ENCODE data around the gene CHST13. TPM values are rescaled to one million over a fixed set of nuclear protein-coding genes. Genes with fewer than 3 reads are reported as not detected.

Gene CHST13
- total RNA-seq, 1 experiment from 2014 or later, result 0.52 TPM

GRCh38 chr3:126527455-126528211 is 3.7 kb downstream of the CHST13 start:
- H3K36me3 ChIP-seq (ENCODE audit: low read depth), result no peaks in the 10 kb centered on the region
- H3K4me1 ChIP-seq (replicated peaks; ENCODE audit: insufficient read depth), result no peaks in the 10 kb centered on the region
- peaks cover 34% of the 10 kb centered on the region for H3K27me3 ChIP-seq (ENCODE audit: insufficient read depth, low read depth)
- H4K20me1 ChIP-seq (ENCODE audit: insufficient read depth), result no peaks in the 10 kb centered on the region
- POLR2A ChIA-PET (ENCODE audit: unreplicated experiment), result no interaction called here
- TF ChIP-seq, protein P1, sequence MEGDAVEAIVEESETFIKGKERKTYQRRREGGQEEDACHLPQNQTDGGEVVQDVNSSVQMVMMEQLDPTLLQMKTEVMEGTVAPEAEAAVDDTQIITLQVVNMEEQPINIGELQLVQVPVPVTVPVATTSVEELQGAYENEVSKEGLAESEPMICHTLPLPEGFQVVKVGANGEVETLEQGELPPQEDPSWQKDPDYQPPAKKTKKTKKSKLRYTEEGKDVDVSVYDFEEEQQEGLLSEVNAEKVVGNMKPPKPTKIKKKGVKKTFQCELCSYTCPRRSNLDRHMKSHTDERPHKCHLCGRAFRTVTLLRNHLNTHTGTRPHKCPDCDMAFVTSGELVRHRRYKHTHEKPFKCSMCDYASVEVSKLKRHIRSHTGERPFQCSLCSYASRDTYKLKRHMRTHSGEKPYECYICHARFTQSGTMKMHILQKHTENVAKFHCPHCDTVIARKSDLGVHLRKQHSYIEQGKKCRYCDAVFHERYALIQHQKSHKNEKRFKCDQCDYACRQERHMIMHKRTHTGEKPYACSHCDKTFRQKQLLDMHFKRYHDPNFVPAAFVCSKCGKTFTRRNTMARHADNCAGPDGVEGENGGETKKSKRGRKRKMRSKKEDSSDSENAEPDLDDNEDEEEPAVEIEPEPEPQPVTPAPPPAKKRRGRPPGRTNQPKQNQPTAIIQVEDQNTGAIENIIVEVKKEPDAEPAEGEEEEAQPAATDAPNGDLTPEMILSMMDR (conservative IDR thresholded peaks at IDR 0.05), result no peak
- no peak for TF ChIP-seq EZH2 (IDR thresholded peaks at IDR 0.05; ENCODE audit: low read depth)
- intact Hi-C loops (cut with micrococcal nuclease; ENCODE audit: unreplicated experiment), result no loop called here
- H3K9me2 ChIP-seq (ENCODE audit: insufficient read depth), result no peaks in the 10 kb centered on the region
- CTCF ChIA-PET, result no interaction called here
- H2AFZ ChIP-seq, result no peak overlapping the region
- H3K4me2 ChIP-seq, result no peak overlapping the region
- no peak overlapping the region for H3K4me3 ChIP-seq
- H3K27ac ChIP-seq, result no peak overlapping the region
- no TSS peak for BruUV-seq (replicated peaks)
- H3K9me3 ChIP-seq (ENCODE audit: insufficient read depth, low read depth), result no peaks in the 10 kb centered on the region
- no peak for DNase-seq
- no peaks in the 10 kb centered on the region for H3K79me2 ChIP-seq (ENCODE audit: low read depth)
- no peaks in the 10 kb centered on the region for H3F3A ChIP-seq (ENCODE audit: insufficient read depth, low read depth)

GRCh38 chr3:126528419-126528799 is 4.5 kb downstream of the CHST13 start:
- H3K9me3 ChIP-seq (ENCODE audit: insufficient read depth, low read depth), result no peaks in the 10 kb centered on the region
- no peaks in the 10 kb centered on the region for H3K9me2 ChIP-seq (ENCODE audit: insufficient read depth)
- H3K36me3 ChIP-seq (ENCODE audit: low read depth), result no peaks in the 10 kb centered on the region
- no peak for TF ChIP-seq EZH2 (IDR thresholded peaks at IDR 0.05; ENCODE audit: low read depth)
- TF ChIP-seq, protein P1 (conservative IDR thresholded peaks at IDR 0.05), result no peak
- no peak for DNase-seq
- no peak overlapping the region for H3K27ac ChIP-seq
- no peaks in the 10 kb centered on the region for H3K4me1 ChIP-seq (replicated peaks; ENCODE audit: insufficient read depth)
- ChIA-PET POLR2A (ENCODE audit: unreplicated experiment) (no interaction called here), CTCF (no interaction called here)
- no peak overlapping the region for H2AFZ ChIP-seq
- no peaks in the 10 kb centered on the region for H3K79me2 ChIP-seq (ENCODE audit: low read depth)
- H3K4me2 ChIP-seq, result no peak overlapping the region
- no peaks in the 10 kb centered on the region for H4K20me1 ChIP-seq (ENCODE audit: insufficient read depth)
- intact Hi-C loops (cut with micrococcal nuclease; ENCODE audit: unreplicated experiment), result no loop called here
- H3K4me3 ChIP-seq, result no peak overlapping the region
- BruUV-seq (replicated peaks), result no TSS peak
- no peaks in the 10 kb centered on the region for H3F3A ChIP-seq (ENCODE audit: insufficient read depth, low read depth)
- peaks cover 39% of the 10 kb centered on the region for H3K27me3 ChIP-seq (ENCODE audit: insufficient read depth, low read depth)

DNA sequence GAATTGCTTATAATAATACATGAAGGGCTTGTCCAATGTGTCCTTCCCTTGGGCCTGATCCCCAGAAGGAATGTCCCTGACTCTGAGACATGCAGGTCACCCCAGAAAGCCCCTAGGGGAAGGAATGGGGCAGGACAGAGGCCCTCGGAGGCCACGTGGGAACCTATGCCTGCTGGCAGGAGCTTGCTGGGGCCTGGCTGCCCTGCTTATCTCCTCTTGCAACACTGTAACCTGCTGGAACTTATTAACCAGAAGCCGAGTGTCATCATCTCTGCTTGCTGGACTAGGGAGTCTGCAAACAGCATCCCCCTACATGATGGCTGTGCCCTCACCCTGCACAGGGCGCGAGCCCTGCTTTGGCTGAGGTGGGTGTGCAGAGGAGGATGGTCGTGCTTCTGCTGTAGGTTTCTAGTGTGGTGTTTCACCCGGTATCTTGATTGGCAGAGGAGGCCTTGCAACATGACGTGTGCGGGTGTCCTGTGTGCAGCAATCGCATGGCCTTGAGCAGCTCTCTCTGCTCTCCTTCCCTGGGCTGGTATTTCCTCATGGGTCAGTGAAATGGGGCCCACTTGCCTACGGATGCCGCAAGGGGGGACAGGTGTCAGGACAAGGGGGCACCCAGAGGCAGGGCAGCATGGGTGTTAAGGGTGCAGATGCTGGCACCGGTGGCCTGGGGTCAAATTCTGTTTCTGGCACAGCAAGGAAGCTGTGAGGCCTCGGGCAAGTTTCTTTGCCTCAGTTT is 5.0 kb downstream of the CHST13 start:
- no peak overlapping the region for H3K4me3 ChIP-seq
- POLR2A ChIA-PET (ENCODE audit: unreplicated experiment), result no interaction called here
- H4K20me1 ChIP-seq (ENCODE audit: insufficient read depth), result no peaks in the 10 kb centered on the region
- H3K36me3 ChIP-seq (ENCODE audit: low read depth), result no peaks in the 10 kb centered on the region
- H3K9me2 ChIP-seq (ENCODE audit: insufficient read depth), result no peaks in the 10 kb centered on the region
- no peak overlapping the region for H3K27ac ChIP-seq
- no peaks in the 10 kb centered on the region for H3K9me3 ChIP-seq (ENCODE audit: insufficient read depth, low read depth)
- H3K4me1 ChIP-seq (replicated peaks; ENCODE audit: insufficient read depth), result no peaks in the 10 kb centered on the region
- DNase-seq, result no peak
- intact Hi-C loops (cut with micrococcal nuclease; ENCODE audit: unreplicated experiment), result no loop called here
- TF ChIP-seq, protein P1 (conservative IDR thresholded peaks at IDR 0.05), result no peak
- no peak for TF ChIP-seq EZH2 (IDR thresholded peaks at IDR 0.05; ENCODE audit: low read depth)
- no peak overlapping the region for H3K4me2 ChIP-seq
- H3K27me3 ChIP-seq (ENCODE audit: insufficient read depth, low read depth), result peaks cover 39% of the 10 kb centered on the region
- H3K79me2 ChIP-seq (ENCODE audit: low read depth), result no peaks in the 10 kb centered on the region
- no TSS peak for BruUV-seq (replicated peaks)
- H3F3A ChIP-seq (ENCODE audit: insufficient read depth, low read depth), result no peaks in the 10 kb centered on the region
- H2AFZ ChIP-seq, result no peak overlapping the region
- CTCF ChIA-PET, result interaction anchor here (0.6 kb wide), 1 partner anchor 516 kb away, joined by 5 read pairs; no protein-coding TSS in a partner anchor

All from PC-9 (cell line).